LNCaP clone FGC (cell line): ENCODE data around the gene ZNF740.

Experiments used
- DNase-seq: peaks from one replicate; pipeline ENCODE4 v3.0.0-alpha.2; 2011; ENCODE audit warnings: low read depth
- H3K4me3 ChIP-seq: 2 replicates; pipeline ENCODE4 v1.5.1; 2011; ENCODE audit warnings: mild to moderate bottlenecking, low read depth, low read length, control low read depth
- CTCF ChIP-seq: IDR thresholded peaks from 2 replicates; pipeline ENCODE4 v1.5.1; 2012; ENCODE audit warnings: mild to moderate bottlenecking; ENCODE audit not compliant: control insufficient read depth, insufficient read depth; ENCODE audit errors: extremely low read depth

ZNF740 gene

GRCh38 chr12:53190108-53190729, 9.7 kb downstream of the ZNF740 start:
- peak; percentile 70 for TF ChIP-seq CTCF
- no peak overlapping the region for H3K4me3 ChIP-seq
- DNase-seq: no peak

GRCh38 chr12:53191096-53191884, 10.8 kb downstream of the ZNF740 start:
- DNase-seq: no peak

GRCh38 chr12:53191885-53192530, 11.5 kb downstream of the ZNF740 start:
- H3K4me3 ChIP-seq: no peak overlapping the region
- no peak for TF ChIP-seq CTCF
- no peak for DNase-seq

More at GRCh38 chr12:53191096-53191884, 10.8 kb downstream of the ZNF740 start:
- no peak for TF ChIP-seq CTCF
- no peak overlapping the region for H3K4me3 ChIP-seq

- no peak for TF ChIP-seq CTCF
- no peak for DNase-seq
- H3K4me3 ChIP-seq: no peak overlapping the region
Observed at GRCh38 chr12:53192531-53193021, 12.1 kb downstream of the ZNF740 start.

GRCh38 chr12:53193040-53193439, 12.5 kb downstream of the ZNF740 start:
- no peak overlapping the region for H3K4me3 ChIP-seq
- no peak for DNase-seq
- TF ChIP-seq CTCF: no peak

GRCh38 chr12:53193985-53194716, 13.6 kb downstream of the ZNF740 start:
- H3K4me3 ChIP-seq: no peak overlapping the region
- DNase-seq: no peak
- no peak for TF ChIP-seq CTCF
